PFSK-1 (cell line): Measurements from ENCODE around the gene C3orf52.

Source experiments
- POLR2AphosphoS5 ChIP-seq: IDR thresholded peaks from 2 replicates; pipeline ENCODE4 v1.6.1; 2012; ENCODE audit warnings: low read depth, mild to moderate bottlenecking, control low read depth, low read length, moderate library complexity
- SIN3A ChIP-seq: IDR thresholded peaks from 2 replicates; pipeline ENCODE4 v1.6.1; 2012; ENCODE audit warnings: mild to moderate bottlenecking, low read length, moderate library complexity, borderline replicate concordance; ENCODE audit not compliant: insufficient read depth

- no peak for TF ChIP-seq POLR2AphosphoS5
- no peak for TF ChIP-seq SIN3A
These were observed 25.0 kb upstream of the C3orf52 start for GRCh38 chr3:112061152-112061551.
